CD4-positive, alpha-beta T cell treated with Interleukin-4 for 1 hour (primary cell): ENCODE data around the gene GIT2.
"Not testable (repeated sequence)": the region's sequence is repeated elsewhere in the genome, so short reads cannot be mapped to it uniquely, and the experiment has no call there.

Experiments
- DNase-seq, 2 donors: peaks; one replicate each; pipeline ENCODE4 v3.0.0-alpha.2; 2020 to 2022

GIT2 gene

DNA sequence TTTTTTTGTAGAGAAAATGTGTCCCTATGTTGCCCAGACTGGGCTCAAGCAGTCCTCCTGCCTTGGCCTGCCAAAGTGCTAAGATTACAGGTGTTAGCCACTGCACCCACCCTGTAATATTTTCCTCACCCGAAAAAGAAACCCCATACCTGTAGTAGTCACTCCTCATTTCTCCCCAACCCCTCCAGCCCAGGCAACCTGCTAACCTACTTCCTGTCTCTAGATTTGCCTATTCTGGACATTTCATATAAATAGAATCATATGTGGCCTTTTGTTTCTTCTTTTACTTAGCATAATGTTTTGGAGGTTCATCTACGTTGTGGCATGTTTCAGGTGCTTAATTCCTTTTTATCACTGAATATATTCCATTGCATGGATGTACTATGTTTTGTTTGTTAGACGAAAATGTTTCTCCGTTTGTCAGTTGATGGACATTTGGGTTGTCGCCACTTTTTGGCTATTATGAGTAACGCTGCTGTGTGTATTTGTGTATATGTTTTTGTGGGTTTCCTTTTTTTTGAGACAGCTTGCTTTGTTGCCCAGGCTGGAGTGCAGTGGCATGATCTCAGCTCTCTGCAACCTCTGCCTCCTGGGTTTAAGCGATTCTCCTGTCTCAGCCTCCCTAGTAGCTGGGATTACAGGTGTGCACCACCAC is 9.3 kb upstream of the GIT2 start:
- DNase-seq: peak in 1 of 2 donors; percentile 37

DNA sequence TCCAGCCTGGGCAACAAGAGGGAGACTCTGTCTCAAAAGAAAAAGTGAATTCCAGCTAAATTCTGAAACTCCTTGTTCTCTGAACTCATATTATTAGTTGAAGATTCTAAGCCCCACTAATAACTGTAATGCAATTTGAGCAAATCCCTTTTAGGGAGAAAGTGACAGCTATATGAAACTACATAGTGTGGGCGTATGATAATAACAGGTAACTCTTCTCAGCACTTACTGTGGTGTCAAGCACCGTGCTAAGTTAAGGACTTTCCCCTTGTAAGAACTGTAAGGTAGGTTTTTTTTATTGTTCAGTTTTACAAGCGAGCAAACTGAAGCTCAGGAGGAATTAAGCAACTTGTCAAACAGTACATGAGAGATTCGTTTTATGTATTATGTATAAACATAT is 8.4 kb upstream of the GIT2 start:
- DNase-seq: peak in 1 of 2 donors; percentile 27

DNA sequence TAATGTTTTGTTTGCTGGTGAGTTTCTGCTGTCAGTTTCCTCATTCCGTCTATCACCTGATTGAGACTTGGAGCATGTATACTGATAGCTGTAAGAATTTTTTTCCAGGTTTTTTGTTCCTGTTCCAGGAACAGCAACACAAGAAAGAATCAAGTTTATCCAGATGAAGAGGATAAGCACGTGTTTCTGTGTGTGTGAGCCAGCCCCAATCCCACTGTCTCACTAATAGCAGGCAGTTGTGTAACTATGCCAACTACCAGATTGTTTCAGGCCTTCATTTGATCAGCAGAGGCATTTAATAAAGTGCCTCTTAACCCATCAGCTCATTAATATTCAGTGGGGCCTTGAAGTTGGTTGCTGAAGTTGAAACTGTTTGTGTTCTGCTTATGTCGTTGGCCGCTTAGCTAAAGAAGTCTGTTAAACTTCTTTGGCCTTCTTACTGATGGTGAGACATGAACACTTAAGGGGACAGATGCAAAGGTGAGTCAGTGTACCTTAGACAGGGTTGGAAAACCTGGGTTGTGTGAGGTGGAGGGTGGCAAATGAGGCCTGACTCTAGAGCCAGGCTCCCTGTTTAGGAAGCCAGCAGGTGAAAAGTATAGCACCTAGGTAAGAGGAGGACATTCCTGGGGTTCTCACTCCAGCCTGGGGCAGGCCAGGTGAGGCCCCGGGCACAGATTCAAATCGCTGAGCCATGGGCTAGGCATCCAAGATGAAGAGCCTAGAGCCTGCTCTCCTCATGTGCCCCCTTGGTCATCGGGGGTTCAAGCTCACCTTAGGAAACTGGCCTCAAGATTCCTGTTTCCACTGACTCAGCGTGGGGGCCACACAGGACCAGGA is 6.7 kb upstream of the GIT2 start:
- no peak for DNase-seq

DNA sequence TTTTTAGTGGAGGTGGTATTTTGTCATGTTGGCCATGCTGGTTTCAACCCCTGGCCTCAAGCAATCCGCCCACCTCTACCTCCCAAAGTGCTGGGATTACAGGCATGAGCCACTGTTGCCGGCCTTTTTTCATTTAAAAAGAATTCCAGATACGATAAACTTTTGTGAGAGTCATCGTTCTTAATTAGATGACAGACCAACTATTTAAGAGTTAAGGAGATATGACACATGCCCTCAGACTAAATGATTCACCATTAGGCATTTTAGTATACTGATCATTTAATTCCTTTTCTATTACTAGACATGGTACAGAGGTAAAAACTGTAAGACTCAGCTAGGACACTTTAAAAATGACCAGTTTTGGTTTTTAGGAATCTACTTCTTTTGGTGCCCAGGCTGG is 5.4 kb upstream of the GIT2 start:
- no peak for DNase-seq

DNA sequence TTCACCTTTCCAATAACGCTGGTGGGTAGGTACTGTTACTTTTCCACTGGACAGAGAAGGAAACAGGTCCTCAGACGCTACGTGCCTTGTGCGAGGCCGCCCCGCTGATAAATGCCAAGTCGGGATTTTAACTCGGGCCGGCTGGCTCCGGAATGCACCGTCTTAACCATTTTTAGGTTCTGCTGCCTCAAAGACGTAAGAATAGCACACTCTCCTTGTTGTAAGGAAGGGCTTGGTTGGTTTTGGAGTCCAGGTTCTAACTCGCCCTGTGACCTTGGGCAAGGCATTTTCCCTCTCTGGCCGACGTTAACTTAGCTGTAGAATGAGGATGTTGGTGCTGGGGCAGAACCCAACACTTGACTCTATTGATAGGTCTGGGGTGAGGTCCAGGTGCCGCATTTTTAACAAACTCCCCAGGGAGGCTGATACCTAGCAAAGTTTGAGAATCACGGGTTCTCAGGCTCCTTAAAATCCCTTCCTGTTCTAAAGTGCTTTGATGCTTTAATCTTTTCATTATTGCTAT is 3.9 kb upstream of the GIT2 start:
- DNase-seq: peak; percentile 19 to 27

DNA sequence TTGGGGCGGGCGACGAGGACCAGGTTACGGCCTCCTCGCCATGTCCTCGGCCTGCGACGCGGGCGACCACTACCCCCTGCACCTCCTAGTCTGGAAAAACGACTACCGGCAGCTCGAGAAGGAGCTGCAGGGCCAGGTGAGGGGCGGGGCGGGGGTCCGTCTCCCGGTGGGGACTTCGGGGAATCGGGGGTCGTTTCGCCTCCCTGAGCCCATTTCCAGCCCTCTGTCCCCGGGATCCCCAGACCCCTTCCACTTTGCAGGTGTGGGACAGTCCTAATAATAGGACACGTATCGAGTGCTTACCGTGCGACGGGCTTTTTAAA is 3.4 kb upstream of the GIT2 start:
- DNase-seq: no peak

DNA sequence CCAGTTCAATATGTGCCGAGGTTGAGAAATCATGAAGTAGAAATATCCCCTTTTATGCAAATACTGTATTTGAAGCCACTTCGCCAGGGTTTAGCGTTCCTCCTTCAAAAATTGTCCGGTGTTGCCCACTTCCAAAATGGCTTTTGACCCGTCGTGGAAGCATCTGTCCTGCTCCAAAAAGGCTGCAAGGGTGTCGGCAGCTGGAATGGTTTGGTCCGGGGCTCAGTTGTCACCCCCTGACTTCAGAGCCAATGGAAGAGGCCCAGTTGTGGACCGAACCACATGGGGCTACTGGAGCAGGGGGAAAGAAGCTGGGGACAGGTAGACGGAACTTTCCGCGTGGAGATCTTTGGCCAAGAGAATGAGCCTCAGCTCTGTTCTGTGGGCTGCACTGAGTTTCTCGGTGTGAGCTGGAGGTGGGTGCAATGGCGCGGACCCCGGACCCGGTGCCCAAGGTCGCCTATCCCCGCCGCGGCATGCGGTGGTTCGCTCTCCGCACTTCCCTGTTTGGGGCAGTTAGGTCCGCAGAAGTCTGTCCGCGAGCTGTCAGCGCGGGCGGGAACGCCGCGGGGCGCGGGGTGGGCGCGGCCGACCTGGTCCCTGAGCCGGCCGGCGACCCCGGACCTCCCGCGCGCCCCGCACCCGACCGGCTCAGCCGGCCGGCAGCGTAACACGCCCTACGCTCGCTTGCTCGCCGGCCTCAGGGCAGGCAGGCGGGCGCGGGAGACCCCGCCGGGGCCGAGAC is 2.9 kb upstream of the GIT2 start, which contains the start of gene ANKRD13A:
Gene ANKRD13A, plus strand, starts transcription at position 527 of the 745 bp plus-strand sequence. CDS start 259 bp downstream, outside the sequence.
- DNase-seq: peak; percentile 95 to 96

DNA sequence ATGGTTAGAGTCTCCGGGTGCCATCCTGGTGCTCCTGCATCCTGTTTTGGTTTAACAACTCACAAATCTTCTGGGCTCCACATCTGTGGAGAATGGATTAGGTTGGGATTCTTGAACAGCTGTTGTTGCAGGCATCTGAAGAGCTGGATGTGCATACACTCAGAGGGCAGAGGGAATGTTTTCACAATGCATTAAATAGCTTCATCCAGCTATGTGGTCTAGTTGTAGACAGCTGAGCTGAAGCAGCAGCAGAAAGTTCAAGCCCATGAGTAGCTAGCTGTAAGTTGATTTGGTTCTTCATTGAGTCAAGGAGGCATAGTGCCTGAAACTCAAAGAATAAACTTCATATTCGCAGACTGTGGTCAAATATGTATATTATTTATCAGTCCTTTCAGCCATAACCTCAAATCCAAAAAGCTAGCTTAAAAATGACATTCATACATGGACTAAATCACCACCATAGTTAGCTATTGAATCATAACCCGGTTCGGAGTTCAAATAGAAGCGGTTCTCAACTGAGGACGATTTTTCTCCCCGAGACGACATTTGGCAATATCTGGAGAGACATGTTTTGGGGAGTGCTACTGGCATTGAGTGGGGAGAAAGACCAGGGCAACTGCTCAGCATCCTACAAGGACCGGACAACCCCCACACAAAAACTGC is 2.2 kb upstream of the GIT2 start:
- DNase-seq: no peak

DNA sequence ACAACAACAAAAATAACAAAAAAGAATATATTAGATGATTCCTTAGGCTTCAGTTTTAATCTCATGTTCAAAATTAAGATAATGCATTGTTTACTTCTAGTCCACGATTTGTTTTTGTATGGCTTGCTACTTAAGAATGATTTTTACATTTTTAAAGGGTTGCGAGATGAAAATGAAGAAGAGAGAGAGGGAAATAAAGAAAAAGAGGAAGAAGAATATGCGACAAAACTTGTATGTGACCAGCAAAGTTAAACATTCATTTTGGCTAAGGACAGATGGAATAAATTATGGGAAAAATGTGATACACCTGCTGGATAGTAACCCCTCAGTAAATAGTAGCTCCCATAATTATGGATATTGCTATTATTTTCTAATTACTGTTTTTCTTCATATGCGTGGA is 1.2 kb upstream of the GIT2 start:
- no peak for DNase-seq

DNA sequence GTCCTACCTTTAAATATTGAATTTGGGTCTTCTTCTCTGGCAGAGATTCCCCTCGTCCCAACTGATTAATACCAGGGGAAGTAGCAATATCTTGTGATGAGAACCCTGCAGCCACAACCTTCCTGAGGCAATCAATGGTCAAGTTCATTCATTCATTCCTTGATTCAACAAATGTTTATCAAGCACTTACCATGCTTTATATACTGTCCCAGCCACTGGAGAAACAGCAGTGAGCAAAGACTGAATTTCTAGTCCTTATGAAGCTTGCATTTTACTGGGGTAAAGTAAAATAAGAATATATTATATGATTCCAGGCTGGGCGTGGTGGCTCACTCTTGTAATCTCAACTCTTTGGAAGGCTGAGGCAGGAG is 300 bp upstream of the GIT2 start:
- no peak for DNase-seq

DNA sequence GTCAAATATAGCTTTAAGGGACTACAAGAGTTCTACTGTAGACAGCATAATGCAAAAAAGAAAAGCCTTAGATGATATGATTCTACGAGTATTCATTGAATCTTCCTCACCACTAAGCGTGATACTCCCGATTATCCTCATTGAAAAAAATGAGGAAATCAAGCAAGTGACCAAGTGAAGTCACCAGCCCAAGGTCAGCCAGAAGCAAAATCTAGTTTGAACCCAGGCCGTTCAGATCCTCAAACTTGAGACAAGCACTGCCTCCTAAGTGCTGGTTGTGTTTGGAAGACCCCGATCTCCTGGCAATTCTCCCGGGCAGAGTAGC is 845 bp downstream of the GIT2 start:
- DNase-seq: no peak

DNA sequence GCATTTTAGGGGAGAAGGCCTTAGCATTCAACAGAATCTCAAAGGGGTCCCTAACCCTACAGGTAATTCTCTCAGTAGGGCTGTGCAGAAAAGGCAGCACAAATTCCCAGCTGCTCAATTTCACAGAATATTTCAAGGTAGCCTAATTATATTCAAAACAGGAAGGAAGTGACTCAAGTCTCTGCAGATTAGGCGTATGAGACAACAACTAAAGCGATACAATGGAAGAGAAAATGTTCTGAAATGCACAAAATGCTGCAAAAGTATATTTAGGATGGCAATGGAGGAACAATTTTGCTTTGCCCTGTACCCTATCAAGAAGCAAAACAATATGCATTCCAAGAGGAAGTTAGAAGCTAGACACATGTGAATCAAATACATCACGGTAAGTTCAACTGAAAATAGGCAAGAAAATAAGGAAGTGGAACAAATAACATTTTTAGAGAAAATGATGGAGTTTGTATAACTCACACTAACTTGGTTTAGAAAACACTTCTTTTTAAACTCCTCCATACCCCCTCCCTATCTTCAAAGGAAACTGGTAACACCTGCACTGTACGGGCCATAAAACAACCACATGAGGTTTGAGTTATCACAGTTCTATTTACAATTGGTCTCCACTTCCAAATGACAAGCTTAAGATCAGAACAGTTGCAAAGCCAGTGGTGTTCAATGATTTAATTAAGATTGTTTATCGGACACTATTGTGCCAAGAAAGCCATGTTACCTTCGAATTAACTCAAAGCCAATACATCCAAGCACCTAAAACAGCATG is 1.6 kb downstream of the GIT2 start:
- peak in 1 of 2 donors; percentile 60 for DNase-seq

DNA sequence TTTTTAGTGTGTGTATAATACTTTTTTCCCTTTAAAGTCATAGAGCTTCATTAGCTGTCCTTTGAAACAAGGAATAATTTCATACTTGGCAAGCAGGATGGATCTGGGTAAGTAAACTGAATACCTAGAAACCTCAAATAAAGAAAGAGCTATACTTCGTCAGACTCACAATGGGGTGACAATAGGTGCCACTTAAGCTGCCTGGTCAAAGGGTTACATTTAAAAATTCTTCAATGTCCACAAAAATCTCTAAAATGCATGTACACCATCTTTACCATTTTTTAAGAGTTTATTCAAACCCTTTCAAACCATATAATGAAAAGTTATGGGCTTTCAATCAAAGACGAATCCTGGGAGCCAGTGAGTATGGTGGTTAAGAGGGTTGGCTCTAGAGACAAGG is 3.1 kb downstream of the GIT2 start:
- DNase-seq: no peak

DNA sequence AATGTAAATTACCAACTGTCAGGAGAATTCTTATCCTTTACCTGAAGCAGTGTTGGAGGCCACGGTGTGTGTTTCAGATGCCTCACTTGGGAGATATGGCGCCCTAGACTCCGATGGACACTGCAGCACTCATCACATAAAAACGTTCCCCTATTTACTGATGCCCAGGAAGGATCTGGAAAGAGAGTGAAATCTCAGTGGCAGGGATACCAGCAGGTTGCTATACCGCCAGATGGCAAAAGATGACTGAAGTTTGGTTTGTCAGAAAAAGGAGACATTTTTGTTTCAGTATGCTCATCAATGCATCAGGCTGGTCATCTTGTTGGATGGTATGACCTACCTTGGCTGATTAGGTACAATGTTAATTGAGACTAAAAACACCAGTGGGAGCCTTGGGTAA is 4.6 kb downstream of the GIT2 start:
- no peak for DNase-seq

DNA sequence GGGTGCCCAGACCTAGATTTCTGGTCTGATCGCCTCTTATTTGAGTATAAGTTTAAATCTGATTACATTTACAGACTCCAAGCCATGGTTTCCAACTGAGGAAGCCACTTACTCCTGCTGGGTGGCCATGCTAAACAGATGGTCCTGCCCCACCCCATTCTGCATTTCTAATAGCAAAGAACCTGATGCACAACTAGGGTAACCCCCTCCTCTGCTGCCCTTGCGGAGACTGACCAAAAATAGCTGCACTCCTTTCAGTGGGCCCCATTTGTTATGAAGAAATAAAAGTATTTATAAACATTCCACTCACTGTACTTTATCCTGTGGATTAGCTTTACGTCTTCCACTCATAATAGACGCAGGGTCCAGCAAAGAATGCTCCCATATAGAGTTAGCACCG is 6.8 kb downstream of the GIT2 start:
- no peak for DNase-seq

DNA sequence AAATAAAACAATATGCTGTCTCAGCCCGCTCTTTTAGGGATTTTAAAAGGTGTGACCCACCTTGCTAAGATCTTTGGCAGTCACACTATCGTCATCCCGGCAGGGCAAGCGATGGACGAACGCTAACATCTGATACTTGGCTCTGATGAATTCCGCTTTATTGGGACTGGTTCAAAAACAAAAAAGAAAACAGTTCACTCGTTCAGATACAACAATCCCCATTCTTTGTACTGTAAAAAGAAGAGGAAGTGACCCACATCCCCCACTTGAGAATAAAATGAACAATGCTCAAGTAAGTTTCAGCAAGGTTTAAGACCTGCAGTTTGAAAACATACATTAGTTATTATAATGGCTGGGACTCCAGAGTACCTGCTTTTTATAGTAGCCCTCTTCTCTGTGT is 7.3 kb downstream of the GIT2 start:
- DNase-seq: no peak

DNA sequence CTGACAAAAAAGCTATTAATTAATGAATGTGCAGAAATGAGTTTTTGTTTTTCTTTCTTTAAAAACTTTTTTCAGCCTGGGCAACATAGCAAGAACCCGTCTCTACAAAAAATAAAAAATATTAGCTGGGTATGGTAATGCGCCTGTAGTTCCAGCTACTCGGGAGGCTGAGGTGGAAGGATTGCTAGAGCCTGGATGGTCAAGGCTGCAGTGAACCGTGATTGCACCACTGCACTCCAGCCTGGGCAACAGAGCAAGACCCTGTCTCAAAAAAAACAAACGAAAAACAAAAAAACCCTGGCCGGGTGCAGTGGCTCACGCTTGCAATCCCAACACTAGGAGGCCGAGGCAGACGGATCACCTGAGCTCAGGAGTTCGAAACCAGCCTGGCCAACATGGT is 7.9 kb downstream of the GIT2 start:
- no peak for DNase-seq

DNA sequence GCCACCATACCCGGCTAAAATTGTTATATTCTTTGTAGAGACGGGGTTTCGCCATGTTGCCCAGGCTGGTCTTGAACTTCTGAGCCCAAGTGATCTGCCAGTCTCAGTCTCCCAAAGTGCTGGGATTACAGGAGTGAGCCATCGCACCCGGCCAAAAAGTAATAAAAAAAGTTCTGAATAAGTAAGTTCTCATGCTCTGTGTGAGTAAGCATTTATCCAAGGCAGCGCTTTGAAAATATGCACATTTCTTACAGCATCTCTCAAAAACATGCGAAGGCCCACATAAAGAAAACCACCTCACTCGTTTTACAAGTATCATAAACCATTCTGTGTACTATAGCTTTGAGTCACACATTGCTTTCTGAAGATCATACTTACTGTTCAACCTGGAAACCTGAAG is 8.6 kb downstream of the GIT2 start:
- no peak for DNase-seq

DNA sequence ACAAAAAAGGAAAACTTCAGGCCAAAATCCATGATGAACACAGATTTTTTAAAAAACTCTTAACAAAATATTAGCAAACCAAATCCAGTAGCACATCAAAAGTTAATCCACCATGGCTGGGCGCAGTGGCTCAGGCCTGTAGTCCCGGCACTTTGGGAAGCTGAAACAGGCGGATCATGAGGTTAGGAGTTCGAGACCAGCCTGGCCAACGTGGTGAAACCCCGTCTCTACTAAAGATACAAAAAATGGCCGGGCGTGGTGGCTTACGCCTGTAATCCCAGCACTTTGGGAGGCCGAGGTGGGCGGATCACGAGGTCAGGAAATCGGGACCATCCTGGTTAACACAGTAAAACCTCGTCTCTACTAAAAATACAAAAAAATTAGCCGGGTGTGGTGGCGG is 9.9 kb downstream of the GIT2 start:
- not testable (repeated sequence) for DNase-seq

DNA sequence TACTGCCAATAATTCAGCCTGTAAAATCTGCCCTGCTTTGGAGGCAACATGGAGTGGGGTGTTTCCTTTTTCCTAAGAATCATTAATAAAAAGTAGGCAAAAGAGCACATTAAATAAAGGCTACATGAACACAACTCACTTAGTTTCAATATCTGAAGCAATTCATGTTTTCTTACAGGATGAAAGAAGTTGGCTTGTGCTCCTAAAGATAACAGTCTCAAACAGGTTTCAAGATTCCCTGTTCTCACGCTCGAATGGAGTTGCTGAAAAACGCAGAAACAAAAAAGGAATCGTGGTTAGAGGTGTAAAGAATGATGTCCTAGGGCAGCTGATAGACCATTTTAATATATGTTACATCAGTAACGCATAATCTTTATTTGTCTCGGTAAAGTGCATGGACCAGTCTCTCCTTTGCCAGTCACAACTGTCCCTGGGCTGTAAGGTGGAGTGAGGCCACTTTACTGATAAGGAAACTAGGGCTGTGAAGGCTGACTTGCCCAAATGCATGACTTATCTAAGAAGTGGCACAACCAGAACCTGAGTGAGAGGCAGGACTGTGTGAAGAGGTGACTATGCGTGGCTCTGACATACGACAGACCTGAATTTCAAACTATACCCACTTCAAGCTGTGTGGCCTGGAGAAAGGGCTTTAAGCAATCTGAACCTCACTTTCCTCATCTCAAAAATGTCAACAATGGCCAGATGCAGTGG is 12.6 kb downstream of the GIT2 start:
- DNase-seq: no peak

DNA sequence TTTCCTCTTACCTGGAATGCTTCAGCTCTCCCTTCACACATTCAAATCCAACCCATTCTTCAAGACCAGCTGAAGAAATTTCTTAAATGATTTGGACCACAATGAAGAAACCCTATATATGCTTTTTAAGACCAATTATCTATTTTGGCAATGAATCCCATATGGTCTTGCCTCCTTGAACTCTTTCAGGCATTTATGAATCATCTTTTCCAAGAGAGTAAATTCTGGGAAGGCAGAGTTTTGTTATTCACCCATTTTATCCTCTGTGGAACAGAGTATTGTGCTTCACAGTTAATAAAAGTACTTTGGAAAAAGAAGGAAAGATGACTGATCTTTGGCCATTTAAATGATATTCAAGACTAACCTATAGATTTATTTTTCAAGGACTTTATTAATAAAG is 14.0 kb downstream of the GIT2 start:
- no peak for DNase-seq

DNA sequence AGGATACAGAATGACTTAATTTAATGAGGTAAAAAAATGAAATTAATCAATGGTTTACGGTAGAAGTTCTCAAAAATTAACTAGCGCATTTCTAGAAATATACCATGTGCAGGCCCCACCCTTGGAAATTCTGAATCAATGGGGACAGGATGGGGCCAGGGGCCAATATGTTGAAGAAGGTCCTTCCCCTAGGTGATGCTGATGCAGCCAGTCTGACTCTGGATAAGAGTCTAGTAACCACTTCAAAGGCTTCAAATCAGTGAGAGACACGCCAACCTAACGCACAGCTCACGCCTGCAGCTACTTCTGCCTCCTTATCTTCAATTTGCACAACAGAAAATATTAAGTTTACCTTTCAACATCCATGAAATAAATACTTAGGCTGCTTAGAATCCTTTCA is 14.9 kb downstream of the GIT2 start:
- peak; percentile 15 to 64 for DNase-seq
